Ureter (tissue), 1 donor: Measurements from ENCODE around the gene SHC3. TPM values are rescaled to one million over a fixed set of nuclear protein-coding genes. Genes with fewer than 3 reads are reported as not detected.

Source experiments
- DNase-seq: peaks from one replicate; pipeline ENCODE4 v3.0.0-alpha.2; 2020; ENCODE audit warnings: low spot score
- total RNA-seq: library from RNA; stranded (reverse); gene quantifications from one replicate; pipeline ENCODE4 v1.2.4, GENCODE V29; 2023
- donor health status: DM: yes; HTN: yes; CAD: no.

The SHC3 gene
- total RNA-seq, 1 donor from 2014 or later = 4.7 TPM

DNA sequence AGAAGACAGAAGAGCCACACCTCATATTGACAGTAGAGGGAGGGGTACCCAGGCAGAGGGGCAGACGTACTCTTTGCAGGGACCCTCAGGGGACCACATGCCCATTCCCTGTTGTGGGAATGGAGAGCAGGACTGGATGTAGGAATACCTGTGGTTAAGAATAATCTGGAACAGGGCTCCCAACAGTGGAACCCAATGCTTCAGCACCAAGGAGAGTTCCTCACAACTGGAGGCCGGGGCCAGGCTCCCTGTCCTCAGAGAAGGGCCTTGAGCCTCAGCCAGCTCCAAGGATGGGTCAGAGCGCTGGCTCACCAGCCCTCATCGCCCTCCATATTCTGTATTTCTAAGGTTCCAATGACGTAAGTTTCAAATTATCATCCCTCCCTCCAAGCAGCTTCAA is 7.4 kb upstream of the SHC3 start:
- DNase-seq = no peak

DNA sequence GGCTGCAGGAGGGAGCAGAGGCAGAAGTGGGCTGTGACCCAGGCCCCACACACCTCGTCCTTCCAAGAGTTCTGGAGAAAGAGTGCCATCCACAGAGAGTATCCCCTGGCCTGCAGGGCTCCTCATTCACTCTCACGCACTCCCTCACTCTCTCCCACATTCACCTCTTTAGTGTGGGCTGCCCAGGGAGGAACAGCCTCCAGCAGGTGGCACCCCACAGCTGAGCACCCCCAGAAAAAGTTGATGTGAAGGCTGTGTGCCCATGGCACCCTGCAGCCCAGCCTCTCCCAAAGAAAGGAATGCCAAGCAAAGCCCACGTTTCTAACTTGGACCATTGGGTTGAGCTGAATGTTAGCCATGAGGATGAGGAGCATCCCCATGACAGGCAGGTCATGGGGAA is 4.5 kb upstream of the SHC3 start:
- DNase-seq = no peak

DNA sequence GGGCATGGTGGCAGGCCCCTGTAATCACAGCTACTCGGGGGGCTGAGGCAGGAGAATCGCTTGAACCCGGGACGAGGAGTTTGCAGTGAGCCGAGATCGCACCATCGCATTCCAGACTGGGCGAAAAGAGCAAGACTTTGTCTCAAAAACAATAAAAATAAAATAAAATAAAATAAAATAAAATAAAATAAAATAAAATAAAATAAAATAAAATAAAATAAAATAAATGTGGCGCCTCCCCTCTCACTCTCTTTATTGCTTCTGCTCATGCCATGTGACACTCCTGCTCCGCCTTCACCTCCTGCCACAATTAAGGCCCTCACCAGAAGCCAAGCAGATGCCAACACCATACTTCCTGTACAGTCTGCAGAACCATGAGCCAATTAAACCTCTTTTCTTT is 3.8 kb upstream of the SHC3 start:
- DNase-seq = no peak

DNA sequence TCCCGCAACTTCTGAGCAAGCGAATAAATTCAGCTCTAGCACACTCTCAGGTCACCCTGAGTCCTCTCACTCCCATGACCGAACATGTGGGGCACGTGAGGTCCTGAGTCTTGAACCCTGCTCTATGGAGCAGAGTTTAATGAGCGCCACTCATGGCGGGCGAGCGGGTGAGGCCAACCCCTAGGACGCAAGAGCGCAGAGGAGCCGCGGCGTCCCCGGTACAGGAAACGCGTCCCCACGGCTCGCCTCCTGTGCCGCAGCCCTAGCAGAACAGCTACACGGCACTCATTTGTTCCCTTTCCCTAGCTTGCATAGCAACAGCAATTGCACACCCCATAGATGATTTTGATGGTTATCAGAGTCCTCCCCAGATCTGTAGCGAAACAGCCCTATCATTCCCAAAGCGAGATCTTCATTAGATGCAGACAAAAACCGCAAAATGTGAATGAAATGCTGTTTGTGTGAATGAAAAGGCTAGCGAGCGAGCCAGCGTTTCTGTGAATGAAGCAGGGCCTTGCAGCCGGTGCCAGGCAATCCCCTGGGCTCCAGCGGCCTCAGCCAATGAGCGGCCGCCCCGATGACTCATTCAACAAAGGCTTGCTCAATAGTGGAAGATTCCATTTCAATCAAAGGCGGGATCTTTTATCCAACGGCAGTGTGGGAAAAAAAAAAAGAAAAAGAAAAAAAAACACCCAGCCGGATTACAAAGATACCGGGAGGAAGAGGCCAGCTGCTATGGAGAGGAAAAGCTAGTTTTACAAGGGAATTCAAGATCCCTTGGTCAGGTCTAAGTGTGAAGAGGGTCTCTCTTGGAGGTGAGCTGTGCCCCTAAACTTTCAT is 1.5 kb upstream of the SHC3 start:
- DNase-seq = peak; percentile 91

DNA sequence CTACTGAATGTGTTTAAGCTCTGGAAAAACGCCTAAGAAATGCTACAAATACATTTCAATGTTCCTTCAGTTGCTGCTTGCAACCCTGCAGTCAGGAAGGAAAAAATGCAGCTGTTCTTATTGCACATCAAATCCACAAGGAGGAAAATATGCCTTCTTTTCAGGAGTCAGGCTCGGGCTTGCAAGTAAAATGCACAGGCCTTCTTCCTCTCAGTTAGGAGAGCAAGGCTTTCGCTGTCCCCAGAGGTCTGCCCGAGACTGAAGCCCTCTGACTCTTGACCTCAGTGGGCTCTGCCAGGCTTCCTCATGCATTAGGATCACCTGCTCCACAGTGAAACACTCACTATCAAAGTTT is 899 bp upstream of the SHC3 start:
- DNase-seq = no peak

DNA sequence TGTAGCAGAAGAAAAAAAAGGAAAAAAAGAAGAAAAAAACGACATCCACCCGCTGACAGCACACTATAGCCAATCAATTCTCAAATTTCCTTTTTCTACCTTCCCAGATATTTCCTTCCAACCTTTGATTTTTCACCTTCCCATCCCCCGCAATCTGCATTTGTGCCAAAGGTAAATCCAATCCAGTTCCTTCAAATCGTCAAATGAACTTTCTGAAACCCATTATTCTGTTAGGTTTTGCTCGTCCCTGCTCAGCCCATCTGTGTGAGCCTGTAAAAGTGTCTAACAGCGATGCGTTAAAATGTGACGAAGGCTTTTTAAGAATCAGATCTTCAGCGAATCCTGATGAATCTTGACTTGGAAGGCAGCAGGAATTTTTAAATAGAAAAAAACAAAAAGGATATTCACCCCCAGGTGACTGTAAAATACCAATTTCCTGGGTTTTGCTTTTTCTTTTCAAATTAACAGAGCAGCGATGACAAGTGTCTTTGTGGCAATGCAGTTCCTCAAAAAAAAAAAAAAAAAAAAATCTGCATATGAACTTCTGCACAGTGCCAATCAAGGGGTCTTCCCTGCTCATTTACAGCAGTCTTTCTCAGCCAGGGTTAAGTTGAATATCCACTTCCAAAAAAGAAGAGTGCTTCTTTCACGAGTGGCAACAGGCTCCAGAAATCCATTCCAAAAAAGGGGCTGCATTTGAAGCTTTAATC is 367 bp upstream of the SHC3 start:
- DNase-seq = no peak

DNA sequence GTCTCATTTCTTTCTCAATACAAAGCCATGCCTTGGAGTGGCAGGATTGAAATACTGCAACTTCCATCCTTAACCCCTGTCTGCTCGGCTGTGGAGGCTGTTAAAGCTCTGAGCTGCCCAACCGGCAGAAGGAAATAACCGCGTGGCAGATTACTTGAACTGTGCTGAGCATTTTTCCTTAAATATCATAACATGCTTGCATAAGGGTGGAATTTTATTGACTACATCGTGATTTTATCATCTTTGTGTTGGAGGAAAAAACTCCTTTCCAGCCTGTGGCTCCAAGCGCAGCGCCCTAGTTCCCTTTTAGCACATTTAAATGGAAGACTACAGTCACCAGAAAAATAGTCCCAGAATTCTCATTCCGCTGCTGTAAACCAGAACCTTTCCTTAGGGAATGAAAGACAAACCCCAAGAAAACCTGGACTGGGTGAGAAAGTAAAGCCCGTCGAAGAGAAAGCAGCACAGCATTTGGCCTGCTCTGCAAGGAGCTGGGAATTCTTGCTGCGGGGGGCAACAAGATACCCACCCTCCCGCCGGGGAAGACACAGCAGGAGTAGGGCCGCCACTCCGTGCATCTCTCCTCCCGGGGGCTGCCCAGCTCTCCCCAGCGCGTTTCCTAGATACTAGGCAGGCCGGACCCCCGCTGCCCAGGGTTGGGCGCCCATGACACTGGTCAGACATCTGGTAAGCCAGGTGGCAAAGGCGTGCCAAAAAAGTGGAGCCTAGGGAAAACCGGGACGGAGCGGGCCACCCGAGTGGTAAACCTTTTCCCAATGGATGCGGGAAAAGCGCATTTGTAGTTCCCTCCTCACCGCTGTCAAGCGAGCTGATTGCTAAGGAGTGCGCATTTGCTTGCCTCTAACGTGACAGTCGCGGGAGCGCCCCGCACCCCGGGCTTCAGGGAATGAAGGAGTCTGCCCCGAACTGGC is 1.3 kb downstream of the SHC3 start:
- no peak for DNase-seq

DNA sequence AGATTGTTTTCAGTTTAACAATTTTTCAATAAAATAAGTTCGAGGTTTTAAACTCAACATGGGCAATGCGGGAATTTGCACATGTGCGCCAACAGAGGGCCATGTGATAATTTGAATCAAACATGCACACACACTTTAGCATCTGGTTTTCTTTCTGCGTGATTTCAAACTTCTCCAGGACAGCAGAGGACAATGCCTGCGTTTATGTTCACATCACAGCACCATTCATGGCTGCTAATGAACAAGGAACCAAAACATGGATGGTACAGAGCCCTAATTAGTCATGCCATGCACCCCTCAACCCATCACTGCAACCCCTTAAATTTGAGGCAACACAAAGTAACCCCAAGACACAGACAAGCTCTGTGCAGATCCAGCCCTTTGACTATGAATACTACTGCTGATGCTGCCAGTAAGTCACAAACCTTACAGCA is 2.8 kb downstream of the SHC3 start:
- DNase-seq = no peak

DNA sequence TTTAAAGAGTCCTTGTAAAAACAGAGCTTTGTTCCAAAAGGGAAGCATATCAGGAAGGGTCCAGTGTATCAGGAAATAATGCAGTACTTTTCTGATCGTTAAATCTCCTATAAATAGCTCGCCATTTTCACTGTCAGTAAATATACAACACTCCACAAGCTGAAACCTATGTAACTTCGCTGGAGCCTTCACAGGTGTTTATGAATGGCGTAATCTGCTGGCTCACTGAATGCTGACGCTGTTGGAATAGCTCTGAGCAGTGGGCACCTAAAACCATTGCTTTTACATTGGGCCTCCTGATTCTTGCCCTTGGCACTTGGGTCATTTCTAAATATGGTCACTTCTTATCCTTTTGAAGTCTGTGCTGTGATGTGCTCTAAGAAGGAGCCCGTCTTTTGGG is 4.3 kb downstream of the SHC3 start:
- DNase-seq = no peak

DNA sequence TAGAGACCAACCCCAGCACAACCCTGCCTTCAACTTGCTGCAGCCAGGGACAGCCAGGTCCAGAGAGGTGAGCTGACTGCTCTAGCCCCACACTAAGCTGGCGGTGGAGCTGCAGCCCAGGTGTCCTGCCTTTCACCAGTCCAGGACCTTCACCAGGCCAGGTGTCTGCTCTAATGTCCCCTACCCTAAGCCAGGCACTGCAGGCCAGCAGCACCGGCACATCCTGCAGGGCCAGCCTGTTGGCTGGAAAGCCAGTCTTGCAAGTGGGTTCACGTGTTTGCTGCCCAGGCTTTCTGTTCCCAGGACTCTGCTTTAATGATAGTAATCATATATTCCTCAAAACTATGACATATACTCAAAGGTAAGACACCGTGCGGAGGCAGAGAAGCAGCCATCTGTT is 5.5 kb downstream of the SHC3 start:
- no peak for DNase-seq

DNA sequence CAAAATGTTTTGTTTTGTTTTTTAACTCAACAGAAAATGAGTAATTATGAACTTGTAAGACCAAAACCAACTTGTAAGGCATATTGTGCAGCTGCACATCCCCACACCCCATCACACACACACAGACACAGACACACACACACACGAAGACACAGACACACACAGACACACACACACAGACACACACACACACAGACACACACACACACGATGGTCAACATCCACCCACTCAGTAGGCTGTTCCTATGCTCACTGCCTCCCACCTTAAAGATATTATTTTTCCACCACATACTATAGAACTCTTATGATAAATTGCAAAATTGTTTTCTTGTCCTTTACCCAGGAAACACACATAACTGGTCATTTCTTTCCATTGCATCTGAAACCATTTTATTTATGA is 6.2 kb downstream of the SHC3 start:
- DNase-seq = no peak

DNA sequence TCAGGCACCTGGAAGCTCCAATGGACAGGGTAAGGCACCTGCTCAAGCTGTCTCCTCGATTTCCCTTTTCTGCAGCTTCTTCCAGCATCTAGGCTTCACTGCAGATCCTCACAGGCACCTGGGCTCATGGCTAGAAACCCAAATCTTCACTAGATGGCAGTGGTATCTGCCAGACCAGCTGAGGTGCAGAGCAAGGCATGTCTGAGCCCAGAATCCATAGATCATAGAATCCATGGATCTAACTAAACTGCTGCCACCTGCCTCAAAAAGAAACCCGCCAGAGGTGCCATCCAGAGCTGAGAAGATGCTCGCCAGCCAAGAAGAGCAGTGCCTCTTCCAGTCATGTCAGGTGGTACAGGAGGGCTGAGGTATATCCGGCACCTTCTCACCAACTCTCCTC is 6.9 kb downstream of the SHC3 start:
- no peak for DNase-seq

DNA sequence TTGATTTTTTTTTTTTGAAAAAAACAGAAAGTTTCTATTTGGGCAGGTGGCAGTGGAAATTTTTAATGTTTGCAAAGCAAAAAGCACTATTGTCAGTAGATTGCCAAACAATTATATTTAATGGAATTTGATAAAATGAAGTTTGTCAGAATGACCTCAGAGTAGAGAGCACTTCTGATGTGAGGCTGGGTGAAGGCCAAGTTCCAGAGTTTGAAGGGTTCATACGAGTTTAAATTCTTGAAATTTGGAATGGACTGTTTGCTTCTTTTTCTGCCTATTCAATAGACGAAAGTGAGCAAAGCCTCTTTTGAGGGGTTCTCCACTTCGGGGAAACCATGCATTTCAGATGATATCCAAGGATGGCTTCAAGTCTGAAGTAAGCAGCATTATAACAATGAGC is 7.4 kb downstream of the SHC3 start:
- no peak for DNase-seq

DNA sequence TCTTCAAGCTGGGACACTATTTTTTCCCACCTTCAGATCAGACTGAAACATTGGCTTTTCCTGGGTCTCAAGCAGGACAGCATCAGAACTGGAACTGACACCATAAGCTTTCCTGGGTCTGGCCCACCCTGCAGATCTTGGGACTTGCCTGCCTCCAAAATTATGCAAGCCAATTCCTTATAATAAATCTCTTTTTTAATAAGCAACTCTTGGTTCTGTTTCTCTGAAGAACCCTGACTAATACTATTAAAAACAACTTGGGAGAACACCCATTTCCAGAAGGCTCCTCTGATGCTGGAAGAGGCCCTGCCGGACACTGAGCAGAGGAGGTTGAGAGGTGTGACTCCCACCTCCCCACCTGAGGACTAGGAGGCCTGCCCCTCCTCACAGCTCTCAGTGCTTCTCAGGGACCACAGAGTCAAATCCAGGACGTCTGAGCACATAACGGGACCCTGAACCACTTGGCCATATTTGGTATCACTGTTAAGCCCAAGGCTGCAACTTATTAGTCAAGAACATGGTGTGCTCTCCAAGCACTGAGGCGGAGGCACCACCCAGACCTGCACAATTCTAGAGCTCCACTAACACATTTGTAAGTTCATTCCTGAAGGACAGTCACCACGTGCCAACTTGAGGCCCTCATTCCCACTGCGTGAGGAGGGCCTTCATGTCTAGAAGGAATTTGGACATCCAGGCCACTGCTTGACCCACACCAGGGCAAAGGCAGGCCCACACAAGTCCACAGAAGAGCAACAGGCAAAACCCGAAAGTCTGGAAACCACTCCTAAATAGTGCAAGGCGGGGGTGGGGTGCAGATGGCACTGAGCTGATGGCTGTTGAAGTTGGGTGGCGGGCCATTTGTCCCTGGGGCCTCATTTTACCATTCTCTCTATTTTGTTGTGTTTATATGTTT is 9.5 kb downstream of the SHC3 start:
- no peak for DNase-seq

DNA sequence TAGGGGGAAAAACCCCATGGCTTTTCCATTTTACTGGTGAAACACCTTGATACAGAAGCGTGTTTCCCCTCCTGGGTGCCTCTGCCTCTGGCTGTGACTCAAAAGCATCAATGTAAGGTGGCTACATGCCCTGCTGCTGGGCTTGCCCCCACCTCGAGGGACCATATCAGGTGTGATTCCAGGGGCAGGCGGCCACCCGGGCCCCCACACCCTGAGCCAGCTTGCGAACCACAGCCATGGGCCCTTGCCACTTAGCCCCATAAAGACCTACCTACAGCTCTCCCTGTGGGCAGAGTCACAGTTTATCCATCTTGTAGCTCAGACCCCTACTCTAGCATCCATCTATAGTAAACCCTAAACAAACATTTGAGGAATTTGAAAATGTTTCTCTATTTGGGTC is 10.8 kb downstream of the SHC3 start:
- no peak for DNase-seq

DNA sequence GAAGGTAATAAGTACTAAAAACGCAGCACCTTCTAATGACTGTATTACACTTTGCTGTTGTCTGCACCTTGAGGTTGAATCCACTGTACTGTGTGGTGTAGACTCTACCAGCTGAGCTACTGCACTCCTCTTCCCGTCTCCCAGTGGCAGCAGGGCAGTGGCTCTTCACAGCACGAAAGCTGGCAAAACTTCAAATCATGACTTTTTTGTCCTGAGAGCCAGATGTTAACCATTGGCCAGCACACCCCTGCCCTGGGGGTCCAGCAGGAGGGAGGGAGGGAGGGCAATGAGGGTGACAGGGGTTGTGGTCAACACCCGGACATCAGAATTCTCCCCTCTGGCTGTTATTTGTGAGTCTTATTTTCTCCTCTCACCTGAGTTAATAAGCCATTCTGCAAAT is 11.8 kb downstream of the SHC3 start:
- no peak for DNase-seq

DNA sequence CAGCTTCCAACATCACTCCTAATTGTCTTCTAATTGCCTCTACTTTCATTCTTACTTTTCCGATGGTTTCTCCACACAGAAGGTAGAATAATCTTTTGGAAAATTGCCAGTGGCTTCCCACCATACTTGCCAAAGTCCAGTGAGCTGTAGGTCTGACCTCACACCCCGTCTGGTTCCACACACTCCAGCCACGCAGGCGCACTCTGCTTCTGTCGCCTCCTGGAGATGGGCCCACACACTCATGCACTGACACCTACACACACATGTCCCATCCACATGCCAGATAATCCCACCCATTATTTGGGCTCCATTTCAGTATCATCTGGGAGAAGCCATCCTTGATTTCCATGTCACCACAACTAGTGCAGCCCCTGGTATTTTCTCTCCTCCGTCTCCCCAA is 12.7 kb downstream of the SHC3 start:
- no peak for DNase-seq

DNA sequence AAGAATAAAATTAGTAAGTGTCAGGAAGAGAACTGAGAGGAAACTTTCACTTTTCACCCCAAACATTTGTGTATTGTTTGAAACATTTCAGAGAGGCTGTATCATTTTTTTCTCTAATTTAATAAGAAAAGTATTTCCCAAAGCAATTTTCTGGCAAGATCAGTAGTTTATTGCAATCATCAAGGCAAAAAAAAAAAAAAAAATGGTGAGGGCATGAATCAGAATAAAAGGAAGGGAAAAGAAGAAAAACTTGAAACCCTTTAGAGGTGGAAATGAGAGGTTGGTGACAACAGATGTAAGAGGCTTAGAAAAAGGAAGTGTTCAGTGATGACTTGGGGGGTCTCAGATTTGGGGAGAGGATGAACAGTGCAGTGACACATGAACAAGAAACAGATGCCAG is 13.3 kb downstream of the SHC3 start:
- no peak for DNase-seq

DNA sequence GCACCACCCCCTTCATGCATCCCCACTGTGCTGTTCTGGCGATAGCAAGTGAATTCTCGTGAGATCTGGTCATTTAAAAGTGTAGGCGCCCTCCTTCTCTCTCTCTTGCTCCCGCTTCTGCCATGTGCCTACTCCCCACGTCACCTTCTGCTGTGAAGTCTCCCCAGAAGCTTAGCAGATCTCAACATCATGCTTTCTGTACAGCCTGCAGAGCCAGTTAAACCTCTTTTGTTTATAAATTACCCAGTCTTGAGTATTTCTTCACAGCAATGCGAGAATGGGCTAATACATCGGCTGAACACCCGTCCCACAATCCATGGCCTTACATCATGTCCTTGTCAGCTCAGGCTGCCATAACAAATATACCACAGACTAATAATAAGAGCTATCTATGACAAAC is 17.4 kb downstream of the SHC3 start:
- no peak for DNase-seq

DNA sequence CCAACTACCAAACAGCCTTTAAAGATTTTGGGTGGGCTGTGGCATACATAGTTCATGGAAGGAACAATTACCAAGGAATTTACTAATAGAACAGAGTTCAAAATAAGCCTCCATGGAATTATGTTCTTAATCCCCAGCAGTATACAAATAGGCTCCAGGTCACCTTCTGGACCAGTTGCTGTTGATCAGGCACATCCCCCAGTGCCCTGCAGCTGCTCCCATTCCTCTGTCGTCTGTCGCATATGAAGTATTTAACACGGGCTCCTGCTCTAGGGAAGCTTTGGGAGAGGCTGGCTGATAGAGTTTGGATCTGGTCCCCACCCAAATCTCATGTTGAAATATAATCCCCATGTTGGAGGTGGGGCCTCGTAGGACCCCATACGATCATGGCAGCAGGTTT is 17.8 kb downstream of the SHC3 start:
- DNase-seq = no peak

DNA sequence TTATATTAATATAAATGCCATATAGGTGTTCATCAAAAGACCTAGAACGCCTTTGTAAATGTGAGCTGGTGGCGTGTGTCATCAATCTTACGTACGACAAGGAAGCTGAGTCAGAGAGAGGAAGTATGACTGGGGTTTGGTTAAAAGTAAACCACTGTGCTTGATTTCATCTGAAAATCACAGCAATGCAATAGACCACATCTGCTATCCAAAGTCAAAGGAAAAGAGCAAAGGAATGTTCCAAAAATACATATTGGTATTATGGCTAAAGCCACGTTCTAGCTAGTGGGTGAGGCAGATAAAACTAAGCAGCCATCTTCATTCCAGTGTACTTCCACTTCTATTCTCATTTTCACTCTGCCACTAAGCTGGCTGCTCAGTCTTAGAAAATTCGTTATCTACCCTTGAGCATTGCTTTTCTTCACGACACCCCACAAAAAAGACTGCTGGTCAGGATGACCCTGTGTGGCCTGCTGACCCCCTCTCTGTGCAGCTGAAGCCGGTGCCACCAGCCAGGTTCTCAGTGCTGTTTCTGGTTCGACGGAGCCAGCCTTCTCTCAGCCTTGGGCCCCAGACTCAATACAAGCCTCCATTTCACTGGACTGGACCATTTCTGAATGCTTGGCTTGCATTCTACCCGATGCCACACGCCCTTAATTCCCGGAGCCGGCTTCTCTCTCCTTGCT is 23.8 kb downstream of the SHC3 start:
- no peak for DNase-seq
